Stimulated activated CD4-positive, alpha-beta T cell treated with anti-CD3 and anti-CD28 coated beads, Interleukin-12 subunit alpha, Interleukin-12 subunit beta, amount 100 ng/mL, for 48 hours (primary cell): ENCODE measurements around the gene OR2T11.
"Not testable (repeated sequence)": the region's sequence is repeated elsewhere in the genome, so short reads cannot be mapped to it uniquely, and the experiment has no call there.

Experiments
- DNase-seq, 3 donors: peaks; one replicate each; pipeline ENCODE4 v3.0.0-alpha.2; 2020; ENCODE audit warnings: low read depth in 2 of 3, low spot score in 1 of 3

OR2T11 gene

GRCh38 chr1:248634991-248635390 is at the start of gene OR2T11:
Gene OR2T11 (minus strand): TSS chr1:248635091. CDS start chr1:248627128, 7,963 bp downstream.
- DNase-seq = not testable (repeated sequence)

GRCh38 chr1:248681651-248682050 is 46.8 kb upstream of the OR2T11 start:
- DNase-seq = no peak

GRCh38 chr1:248670003-248670402 is 35.1 kb upstream of the OR2T11 start:
- no peak for DNase-seq

GRCh38 chr1:248663453-248664328 is 28.8 kb upstream of the OR2T11 start:
- not testable (repeated sequence) for DNase-seq

GRCh38 chr1:248656797-248657196 is 21.9 kb upstream of the OR2T11 start:
- DNase-seq = not testable (repeated sequence)

- DNase-seq = not testable (repeated sequence)
Observed at GRCh38 chr1:248655354-248655753, 20.5 kb upstream of the OR2T11 start, which contains the start of gene OR2T27. Gene OR2T27 (minus strand): TSS chr1:248655528. CDS start chr1:248650884, 4,644 bp downstream.

- not testable (repeated sequence) for DNase-seq
Observed at GRCh38 chr1:248648770-248649536, 14.1 kb upstream of the OR2T11 start.

- DNase-seq = not testable (repeated sequence)
Observed at GRCh38 chr1:248645178-248645577, 10.3 kb upstream of the OR2T11 start, which contains the start of gene OR2T35. Gene OR2T35 (minus strand): TSS chr1:248645278. CDS start chr1:248639258, 6,020 bp downstream.

GRCh38 chr1:248642971-248643651 is 8.2 kb upstream of the OR2T11 start:
- DNase-seq = not testable (repeated sequence)

- not testable (repeated sequence) for DNase-seq
Observed at GRCh38 chr1:248641583-248641982, 6.7 kb upstream of the OR2T11 start.

- DNase-seq = not testable (repeated sequence)
Observed at GRCh38 chr1:248640906-248641305, 6.0 kb upstream of the OR2T11 start.

- not testable (repeated sequence) for DNase-seq
Observed at GRCh38 chr1:248639652-248640051, 4.8 kb upstream of the OR2T11 start.

GRCh38 chr1:248636612-248637011 is 1.7 kb upstream of the OR2T11 start:
- DNase-seq = not testable (repeated sequence)

- no peak for DNase-seq
Observed at GRCh38 chr1:248631354-248632008, 3.4 kb downstream of the OR2T11 start.

- no peak for DNase-seq
Observed at GRCh38 chr1:248630551-248630950, 4.3 kb downstream of the OR2T11 start.

- no peak for DNase-seq
Observed at GRCh38 chr1:248627971-248628844, 6.7 kb downstream of the OR2T11 start.

GRCh38 chr1:248625971-248626370 is 8.9 kb downstream of the OR2T11 start:
- no peak for DNase-seq

- no peak for DNase-seq
Observed at GRCh38 chr1:248625166-248625565, 9.7 kb downstream of the OR2T11 start.

GRCh38 chr1:248622570-248623001 is 12.3 kb downstream of the OR2T11 start:
- no peak for DNase-seq

- no peak for DNase-seq
Observed at GRCh38 chr1:248621770-248622169, 13.1 kb downstream of the OR2T11 start.
